SK-N-MC (cell line): ENCODE data around the gene SEC23A.

Experiments used
- EZH2 ChIP-seq: fragments of 200-600 bp; sonication (generic); IDR thresholded peaks from one replicate; pipeline ENCODE4 v1.6.1; 2017; ENCODE audit warnings: antibody characterized with exemption
- POLR2AphosphoS5 ChIP-seq: IDR thresholded peaks from 2 replicates; pipeline ENCODE4 v1.6.1; 2012; ENCODE audit warnings: mild to moderate bottlenecking, low read depth, low read length, borderline replicate concordance

DNA sequence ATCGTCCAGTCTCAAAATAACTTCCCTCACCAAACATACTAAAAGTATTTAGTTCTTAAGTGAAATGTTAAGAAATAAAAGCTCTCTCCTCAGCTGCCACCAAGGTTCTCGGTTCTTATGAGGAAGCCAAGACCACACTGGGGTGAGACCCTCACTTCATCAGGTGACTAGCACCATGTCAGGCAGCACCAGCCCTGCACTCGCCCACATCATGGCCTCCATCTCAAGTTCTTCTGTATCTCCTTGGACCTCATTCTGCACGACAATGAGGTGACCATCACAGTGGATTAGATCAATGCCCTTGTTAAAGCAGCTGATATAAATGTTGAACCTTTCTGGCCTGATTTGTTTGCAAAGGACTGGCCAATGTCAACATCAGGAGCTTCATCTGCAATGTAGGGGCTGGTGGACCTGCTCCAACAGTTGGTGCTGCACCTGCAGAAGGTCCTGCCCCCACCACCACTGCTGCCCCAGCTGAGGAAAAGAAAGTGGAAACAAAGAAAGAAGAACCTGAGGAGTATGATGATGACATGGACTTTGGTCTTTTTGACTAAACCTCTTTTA lies 12.4 kb downstream of the SEC23A start:
- no peak for TF ChIP-seq EZH2
- TF ChIP-seq POLR2AphosphoS5, result no peak
